Glomerular endothelial cell (primary cell): ENCODE measurements around the gene CRTC3. TPM values are rescaled to one million over a fixed set of nuclear protein-coding genes. Genes with fewer than 3 reads are reported as not detected.
A peak's percentile ranks its signal among the peaks of the same experiment; 100 is the strongest.
"Not testable (repeated sequence)": the region's sequence is repeated elsewhere in the genome, so short reads cannot be mapped to it uniquely, and the experiment has no call there.

Source experiments
- DNase-seq: peaks from one replicate; pipeline ENCODE4 v3.0.0-alpha.2; 2011; ENCODE audit warnings: low read depth, low spot score; ENCODE audit errors: extremely low read depth
- total RNA-seq: library from RNA; depleted of rRNA; stranded (reverse); fragments of >200 nt; gene quantifications from 2 replicates; pipeline ENCODE4 v1.2.3, GENCODE V29; 2015

CRTC3 gene
- total RNA-seq, 1 donor from 2014 or later: 22.9 TPM

GRCh38 chr15:90667073-90667754 is 137.5 kb downstream of the CRTC3 start:
- no peak for DNase-seq

GRCh38 chr15:90667755-90668345 is 138.1 kb downstream of the CRTC3 start:
- not testable (repeated sequence) for DNase-seq

GRCh38 chr15:90670631-90671030 is 140.9 kb downstream of the CRTC3 start:
- DNase-seq: not testable (repeated sequence)

- no peak for DNase-seq
These were observed 141.5 kb downstream of the CRTC3 start for GRCh38 chr15:90671216-90671615.

GRCh38 chr15:90673357-90673756 is 143.6 kb downstream of the CRTC3 start:
- not testable (repeated sequence) for DNase-seq

- DNase-seq: no peak
These were observed 144.8 kb downstream of the CRTC3 start for GRCh38 chr15:90674476-90674875.

- DNase-seq: no peak
These were observed 145.7 kb downstream of the CRTC3 start for GRCh38 chr15:90675464-90675863.

GRCh38 chr15:90677807-90678790 is 148.4 kb downstream of the CRTC3 start:
- DNase-seq: no peak

GRCh38 chr15:90679959-90680358 is 150.2 kb downstream of the CRTC3 start:
- DNase-seq: no peak

GRCh38 chr15:90680371-90680935 is 150.7 kb downstream of the CRTC3 start:
- DNase-seq: no peak

GRCh38 chr15:90681056-90681455 is 151.3 kb downstream of the CRTC3 start:
- DNase-seq: no peak

- peak; percentile 20 for DNase-seq
These were observed 151.8 kb downstream of the CRTC3 start for GRCh38 chr15:90681480-90681879.

- no peak for DNase-seq
These were observed 153.6 kb downstream of the CRTC3 start for GRCh38 chr15:90683371-90683770.

- no peak for DNase-seq
These were observed 154.2 kb downstream of the CRTC3 start for GRCh38 chr15:90683876-90684275.

GRCh38 chr15:90684281-90684680 is 154.6 kb downstream of the CRTC3 start:
- no peak for DNase-seq

GRCh38 chr15:90685591-90686434 is 156.1 kb downstream of the CRTC3 start:
- DNase-seq: no peak

- no peak for DNase-seq
These were observed 156.9 kb downstream of the CRTC3 start for GRCh38 chr15:90686435-90687218.

- not testable (repeated sequence) for DNase-seq
These were observed 159.7 kb downstream of the CRTC3 start for GRCh38 chr15:90689326-90689961.

- DNase-seq: no peak
These were observed 160.9 kb downstream of the CRTC3 start for GRCh38 chr15:90690585-90690984.
